ENCODE results near the gene PTPRT. TPM values are rescaled to one million over a fixed set of nuclear protein-coding genes. Genes with fewer than 3 reads are reported as not detected.

Gene PTPRT
- total RNA-seq (under 1 TPM in 3 of 4 donors, not detected in 1; 0.04 to 0.09 (median 0.04) TPM), polyA plus RNA-seq (under 1 TPM; under 0.01 to 0.01 (median under 0.01) TPM)
- long read RNA-seq, donor 1: 0 reads
- long read RNA-seq, donor 2: 0 reads

DNA sequence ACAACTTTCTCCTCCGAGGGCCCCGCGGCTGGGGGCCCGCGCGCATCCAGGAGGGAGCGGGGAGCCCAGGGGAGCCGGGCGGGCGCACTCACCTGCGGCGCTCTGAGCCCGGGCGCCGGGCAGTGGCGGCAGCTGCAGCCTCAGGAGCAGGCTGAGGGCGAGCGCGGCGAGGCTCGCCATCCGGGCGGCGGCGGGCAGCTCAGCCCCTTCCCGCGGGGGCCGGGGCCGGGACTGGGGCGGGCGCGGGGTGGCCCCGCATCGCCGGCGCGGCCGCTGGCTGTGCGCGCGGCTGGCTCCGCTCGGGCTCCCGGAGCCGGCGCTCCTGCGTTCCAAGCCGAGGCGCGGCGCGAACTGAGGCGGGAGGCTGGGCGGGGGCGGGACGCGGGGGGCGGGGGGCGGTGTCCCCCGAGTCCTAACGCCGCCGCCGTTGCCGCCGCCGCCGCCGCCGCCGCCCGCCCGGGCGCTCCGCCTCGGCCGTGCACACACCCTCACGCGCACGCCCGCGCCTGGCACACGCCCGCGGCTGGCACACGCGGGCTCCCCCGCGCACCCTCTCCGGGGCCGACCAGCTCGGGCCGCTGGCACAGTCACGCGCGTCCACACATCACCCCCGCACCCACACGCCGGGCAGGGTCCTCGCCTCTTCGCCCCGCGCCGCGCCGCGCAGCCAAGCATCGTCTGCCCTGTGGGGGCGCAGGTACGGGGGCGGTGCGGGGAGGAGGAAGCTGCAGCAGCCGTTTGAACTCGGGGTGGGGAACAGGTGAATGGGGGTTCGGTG is at the start of gene PTPRT:
PTPRT (minus strand) TSS at position 353 of the 778 bp plus-strand sequence; CDS start at position 180, 173 bp downstream.
- no peak for DNase-seq
- Histone ChIP-seq H3K4me1 (no peaks in the 10 kb centered on the region), H3K27me3 (ENCODE audit: insufficient read depth in 3 of 3, low read length in 2 of 3) (peaks cover 0 to 51% (median 19%) of the 10 kb centered on the region in 3 donors), H3K36me3 (ENCODE audit: insufficient read depth in 1 of 2, low read depth in 1 of 2) (no peaks in the 10 kb centered on the region), H3K9me3 (no peaks in the 10 kb centered on the region), H3K4me3 (no peak within 1 kb of the TSS), H3K27ac (no peak within 1 kb of the TSS)
- intact Hi-C loops (cut with DNase I): loop anchor here in 1 of 2 donors (5.0 to 10.0 kb wide), 2 partner anchors 985 to 1232 kb away; no protein-coding TSS in a partner anchor
- ATAC-seq: no peak
- TF ChIP-seq, protein P1, sequence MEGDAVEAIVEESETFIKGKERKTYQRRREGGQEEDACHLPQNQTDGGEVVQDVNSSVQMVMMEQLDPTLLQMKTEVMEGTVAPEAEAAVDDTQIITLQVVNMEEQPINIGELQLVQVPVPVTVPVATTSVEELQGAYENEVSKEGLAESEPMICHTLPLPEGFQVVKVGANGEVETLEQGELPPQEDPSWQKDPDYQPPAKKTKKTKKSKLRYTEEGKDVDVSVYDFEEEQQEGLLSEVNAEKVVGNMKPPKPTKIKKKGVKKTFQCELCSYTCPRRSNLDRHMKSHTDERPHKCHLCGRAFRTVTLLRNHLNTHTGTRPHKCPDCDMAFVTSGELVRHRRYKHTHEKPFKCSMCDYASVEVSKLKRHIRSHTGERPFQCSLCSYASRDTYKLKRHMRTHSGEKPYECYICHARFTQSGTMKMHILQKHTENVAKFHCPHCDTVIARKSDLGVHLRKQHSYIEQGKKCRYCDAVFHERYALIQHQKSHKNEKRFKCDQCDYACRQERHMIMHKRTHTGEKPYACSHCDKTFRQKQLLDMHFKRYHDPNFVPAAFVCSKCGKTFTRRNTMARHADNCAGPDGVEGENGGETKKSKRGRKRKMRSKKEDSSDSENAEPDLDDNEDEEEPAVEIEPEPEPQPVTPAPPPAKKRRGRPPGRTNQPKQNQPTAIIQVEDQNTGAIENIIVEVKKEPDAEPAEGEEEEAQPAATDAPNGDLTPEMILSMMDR (IDR thresholded peaks at IDR 0.05): no peak
- 1 to 3% (median 2%) methylated on average over 29 to 114 of the region's 115 CpGs for WGBS, 3 donors

DNA sequence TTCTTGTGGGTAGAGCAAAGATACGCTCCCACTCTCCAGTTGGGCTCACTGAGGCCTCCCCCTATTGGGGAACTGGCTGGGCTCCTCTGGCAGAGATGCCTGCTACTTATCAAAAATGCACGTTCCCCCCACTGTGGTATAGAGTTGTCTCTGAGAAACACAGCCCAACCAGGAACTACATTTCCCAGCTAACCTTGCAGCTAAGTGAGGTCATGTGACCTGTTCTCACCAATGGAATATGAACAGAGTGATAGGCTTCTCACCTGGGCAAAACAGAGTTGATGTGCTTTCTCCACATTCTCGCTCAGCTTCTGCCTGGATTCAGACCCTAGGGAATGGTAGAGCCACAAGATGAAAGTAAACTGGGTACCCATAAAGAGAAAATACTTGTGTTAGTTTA is 49.1 kb upstream of the PTPRT start:
- TF ChIP-seq, protein P1 (IDR thresholded peaks at IDR 0.05): no peak
- no peaks in the 10 kb centered on the region for H3K27me3 ChIP-seq (ENCODE audit: insufficient read depth in 3 of 3, low read length in 2 of 3)

DNA sequence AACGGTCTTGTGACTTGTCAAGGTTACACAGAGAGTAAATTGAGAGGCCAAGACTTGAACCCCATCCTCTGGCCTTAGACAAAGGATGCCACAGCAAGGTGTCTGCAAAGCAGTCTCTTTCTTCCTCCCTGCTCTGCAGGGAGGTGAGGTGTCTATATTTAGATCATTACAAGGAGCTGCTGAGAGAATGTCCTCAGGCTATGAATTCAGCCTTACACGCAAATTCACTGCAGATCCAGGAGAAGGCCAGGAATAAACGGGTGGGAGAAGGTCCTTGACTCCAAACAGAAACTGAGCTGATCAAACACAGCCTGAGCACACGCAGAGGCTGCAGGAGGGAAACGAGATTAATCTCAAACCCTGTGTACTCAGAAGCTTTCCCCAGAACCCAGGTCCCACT is 48.6 kb upstream of the PTPRT start:
- intact Hi-C loops (cut with DNase I): no loop called here
- no peak for DNase-seq

More for the DNA sequence above, 49.1 kb upstream of the PTPRT start:
- Histone ChIP-seq H3K27ac (no peak overlapping the region), H3K9me3 (no peaks in the 10 kb centered on the region), H3K4me1 (no peaks in the 10 kb centered on the region), H3K36me3 (ENCODE audit: insufficient read depth in 1 of 2, low read depth in 1 of 2) (no peaks in the 10 kb centered on the region), H3K4me3 (no peak overlapping the region)
- intact Hi-C loops (cut with DNase I): no loop called here
- 74 to 80% (median 76%) methylated on average over 3 of the region's 3 CpGs for WGBS, 3 donors
- ATAC-seq (no peak), DNase-seq (no peak)

DNA sequence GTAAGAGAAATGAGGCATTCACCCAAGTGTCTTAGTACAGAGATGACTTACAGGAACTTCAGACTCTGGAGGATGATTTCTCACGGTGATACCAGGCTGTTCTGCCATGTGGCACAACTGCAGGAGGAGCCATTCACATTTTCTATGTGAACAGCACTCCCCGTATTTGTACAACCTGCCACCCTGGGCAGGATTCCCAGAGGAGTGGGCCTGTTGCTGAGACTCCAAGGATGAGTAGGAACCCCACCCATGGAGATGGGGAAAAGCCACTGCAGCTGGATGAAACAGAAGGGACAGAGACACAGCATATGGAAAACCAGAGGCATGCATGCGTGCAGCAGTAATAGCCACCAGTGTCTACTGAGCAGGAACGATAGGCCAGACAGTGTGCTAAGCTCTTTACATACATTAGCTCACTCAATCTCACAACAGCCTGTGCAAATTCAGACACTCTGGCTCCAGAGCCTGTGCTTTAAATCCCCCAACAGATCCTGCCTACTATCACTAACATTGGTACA is 48.0 kb upstream of the PTPRT start:
- TF ChIP-seq, protein P1 (IDR thresholded peaks at IDR 0.05): no peak
- no peaks in the 10 kb centered on the region for H3K27me3 ChIP-seq (ENCODE audit: insufficient read depth in 3 of 3, low read length in 2 of 3)
- ATAC-seq (no peak), DNase-seq (no peak)
- no peaks in the 10 kb centered on the region for H3K4me1 ChIP-seq
- 69 to 74% (median 71%) methylated on average over 4 of the region's 4 CpGs for WGBS, 3 donors
- no peaks in the 10 kb centered on the region for H3K9me3 ChIP-seq
- no peak overlapping the region for H3K27ac ChIP-seq
- H3K36me3 ChIP-seq (ENCODE audit: insufficient read depth in 1 of 2, low read depth in 1 of 2): no peaks in the 10 kb centered on the region
- intact Hi-C loops (cut with DNase I): no loop called here
- no peak overlapping the region for H3K4me3 ChIP-seq

More for the DNA sequence above, 48.6 kb upstream of the PTPRT start:
- Histone ChIP-seq H3K4me1 (no peaks in the 10 kb centered on the region), H3K27ac (no peak overlapping the region), H3K36me3 (ENCODE audit: insufficient read depth in 1 of 2, low read depth in 1 of 2) (no peaks in the 10 kb centered on the region), H3K9me3 (no peaks in the 10 kb centered on the region), H3K4me3 (no peak overlapping the region), H3K27me3 (ENCODE audit: insufficient read depth in 3 of 3, low read length in 2 of 3) (no peaks in the 10 kb centered on the region)
- TF ChIP-seq, protein P1 (IDR thresholded peaks at IDR 0.05): no peak
- no peak for ATAC-seq
- 64 to 72% (median 70%) methylated on average over 5 of the region's 5 CpGs for WGBS, 3 donors
